ENCODE data around the gene CAD. TPM values are rescaled to one million over a fixed set of nuclear protein-coding genes. Genes with fewer than 3 reads are reported as not detected.

The CAD gene
- total and polyA plus RNA-seq, 10 of the 15 experiments (the other 5 are each of a cell fraction or from before 2014, with no cell fraction given), result 7.6 to 119 (median 50.7) TPM

DNA sequence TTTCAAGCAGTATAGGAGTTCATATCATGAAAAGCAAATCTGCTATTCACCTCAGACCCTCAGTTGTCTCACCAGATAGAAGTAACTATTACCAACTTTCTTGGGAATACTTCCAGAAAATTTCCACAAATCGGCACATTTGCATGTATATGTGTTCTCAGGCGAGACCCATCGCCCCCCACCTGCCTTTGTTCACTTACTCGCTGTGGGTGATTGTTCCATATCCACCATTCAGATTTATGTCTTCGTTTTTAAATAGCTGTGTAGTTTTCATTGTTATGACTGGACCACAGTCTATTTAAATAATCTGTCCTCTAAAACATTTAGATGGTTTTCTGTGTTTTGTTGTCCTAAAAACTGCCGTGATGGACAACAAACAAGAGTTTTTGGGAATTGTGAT is 68.3 kb downstream of the CAD start:
- no TSS peak for BruUV-seq (replicated peaks)
- 2% methylated on average over 6 of the region's 6 CpGs for WGBS (ENCODE audit: insufficient coverage, insufficient replicate concordance, low lambda C conversion rate, missing lambda C conversion rate)
- H3K27me3 ChIP-seq (replicated peaks in 1 of 2; ENCODE audit: control insufficient read depth in 2 of 2, insufficient read depth in 2 of 2, low read length in 1 of 2), result peaks cover 0 to 6% of the 10 kb centered on the region in 2 experiments; a peak in 3 of 4 replicates
- ChIA-PET POLR2A (no interaction called here), RAD21 (ENCODE audit: unreplicated experiment) (no interaction called here), SMC1A (ENCODE audit: uncharacterized antibody, unreplicated experiment) (no interaction called here), CTCF (interaction anchor here (0.6 to 4.8 kb wide), 3 partner anchors 17 to 704 kb away, joined by 3 to 27 read pairs (median 6); no protein-coding TSS in a partner anchor)
- DNase-seq (ENCODE audit: low read depth, low spot score) (no peak), ATAC-seq (no peak), FAIRE-seq (no peak)
- H3K36me3 ChIP-seq (ENCODE audit: control insufficient read depth in 2 of 2, insufficient read depth in 2 of 2, low read length in 1 of 2), result no peaks in the 10 kb centered on the region
- H3K27ac ChIP-seq (ENCODE audit: control insufficient read depth, insufficient read depth), result no peak overlapping the region
- no peak overlapping the region for H3K4me3 ChIP-seq
- H4K20me1 ChIP-seq (ENCODE audit: control insufficient read depth, insufficient read depth), result no peaks in the 10 kb centered on the region
- TF ChIP-seq BCL11A (IDR thresholded peaks at IDR 0.05; ENCODE audit: low read depth, low read length) (no peak), NFIC (IDR thresholded peaks at IDR 0.05; ENCODE audit: low read depth, low read length) (no peak), TCF3 (IDR thresholded peaks at IDR 0.05; ENCODE audit: borderline replicate concordance, insufficient read depth, low read depth, low read length) (no peak), JUNB (IDR thresholded peaks at IDR 0.05) (no peak)
- TF ChIP-seq, protein P1, sequence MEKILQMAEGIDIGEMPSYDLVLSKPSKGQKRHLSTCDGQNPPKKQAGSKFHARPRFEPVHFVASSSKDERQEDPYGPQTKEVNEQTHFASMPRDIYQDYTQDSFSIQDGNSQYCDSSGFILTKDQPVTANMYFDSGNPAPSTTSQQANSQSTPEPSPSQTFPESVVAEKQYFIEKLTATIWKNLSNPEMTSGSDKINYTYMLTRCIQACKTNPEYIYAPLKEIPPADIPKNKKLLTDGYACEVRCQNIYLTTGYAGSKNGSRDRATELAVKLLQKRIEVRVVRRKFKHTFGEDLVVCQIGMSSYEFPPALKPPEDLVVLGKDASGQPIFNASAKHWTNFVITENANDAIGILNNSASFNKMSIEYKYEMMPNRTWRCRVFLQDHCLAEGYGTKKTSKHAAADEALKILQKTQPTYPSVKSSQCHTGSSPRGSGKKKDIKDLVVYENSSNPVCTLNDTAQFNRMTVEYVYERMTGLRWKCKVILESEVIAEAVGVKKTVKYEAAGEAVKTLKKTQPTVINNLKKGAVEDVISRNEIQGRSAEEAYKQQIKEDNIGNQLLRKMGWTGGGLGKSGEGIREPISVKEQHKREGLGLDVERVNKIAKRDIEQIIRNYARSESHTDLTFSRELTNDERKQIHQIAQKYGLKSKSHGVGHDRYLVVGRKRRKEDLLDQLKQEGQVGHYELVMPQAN (conservative IDR thresholded peaks at IDR 0.05), result no peak
- H3K79me2 ChIP-seq (ENCODE audit: control insufficient read depth, insufficient read depth, low read length), result no peaks in the 10 kb centered on the region
- no peak overlapping the region for H3K9ac ChIP-seq (ENCODE audit: control insufficient read depth, insufficient read depth, low read length)
- H3K4me1 ChIP-seq (ENCODE audit: control insufficient read depth, insufficient read depth, low read length), result no peaks in the 10 kb centered on the region
- in situ Hi-C loops (cut with MboI) (no loop called here), intact Hi-C loops (cut with micrococcal nuclease; ENCODE audit: unreplicated experiment) (loop anchor here (10.0 kb wide), 1 partner anchor 111 kb away; no protein-coding TSS in a partner anchor)
- H2AFZ ChIP-seq (ENCODE audit: control insufficient read depth, low read depth, low read length), result no peak overlapping the region
- no peak overlapping the region for H3K4me2 ChIP-seq (ENCODE audit: control insufficient read depth, insufficient read depth)
- no peaks in the 10 kb centered on the region for H3K9me3 ChIP-seq (replicated peaks; ENCODE audit: control insufficient read depth, insufficient read depth, low read length)

DNA sequence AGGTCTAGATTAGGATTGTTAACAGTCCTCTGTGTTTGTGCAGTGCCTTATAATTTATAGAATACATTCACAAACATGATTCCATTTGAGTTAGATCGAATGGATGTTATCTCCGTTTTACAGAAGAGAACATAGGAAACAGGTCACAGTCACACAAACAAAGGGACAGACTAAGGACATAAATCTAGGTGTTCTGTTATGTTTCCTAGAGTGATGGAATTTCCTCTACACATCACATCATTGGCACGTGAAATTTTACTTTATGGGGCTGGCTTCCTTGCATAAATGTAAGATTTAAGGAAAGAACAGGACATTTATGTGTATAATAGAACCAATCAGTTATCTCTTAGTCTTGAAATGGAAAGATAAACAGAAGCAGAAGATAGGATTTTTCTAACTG is 71.4 kb downstream of the CAD start:
- FAIRE-seq (no peak), ATAC-seq (no peak), DNase-seq (ENCODE audit: low read depth, low spot score) (no peak)
- no peaks in the 10 kb centered on the region for H4K20me1 ChIP-seq (ENCODE audit: control insufficient read depth, insufficient read depth)
- in situ Hi-C loops (cut with MboI) (no loop called here), intact Hi-C loops (cut with micrococcal nuclease; ENCODE audit: unreplicated experiment) (loop anchor here (10.0 kb wide), 1 partner anchor 114 kb away; no protein-coding TSS in a partner anchor)
- no peaks in the 10 kb centered on the region for H3K9me3 ChIP-seq (replicated peaks; ENCODE audit: control insufficient read depth, insufficient read depth, low read length)
- POLR2A ChIA-PET, result no interaction called here
- no peak overlapping the region for H3K9ac ChIP-seq (ENCODE audit: control insufficient read depth, insufficient read depth, low read length)
- 0% methylated on average over 3 of the region's 3 CpGs for WGBS (ENCODE audit: insufficient coverage, insufficient replicate concordance, low lambda C conversion rate, missing lambda C conversion rate)
- SMC1A ChIA-PET (ENCODE audit: uncharacterized antibody, unreplicated experiment), result interaction anchor here (1.3 kb wide), 1 partner anchor 9 kb away, joined by 3 read pairs; no protein-coding TSS in a partner anchor
- H3K4me3 ChIP-seq, result no peak overlapping the region
- no peak overlapping the region for H2AFZ ChIP-seq (ENCODE audit: control insufficient read depth, low read depth, low read length)
- H3K36me3 ChIP-seq (ENCODE audit: control insufficient read depth in 2 of 2, insufficient read depth in 2 of 2, low read length in 1 of 2), result no peaks in the 10 kb centered on the region
- BruUV-seq (replicated peaks), result no TSS peak
- RAD21 ChIA-PET (ENCODE audit: unreplicated experiment), result no interaction called here
- no peak for TF ChIP-seq ASH2L (IDR thresholded peaks at IDR 0.05; ENCODE audit: borderline replicate concordance, low read depth)
- no peaks in the 10 kb centered on the region for H3K79me2 ChIP-seq (ENCODE audit: control insufficient read depth, insufficient read depth, low read length)
- no peaks in the 10 kb centered on the region for H3K4me1 ChIP-seq (ENCODE audit: control insufficient read depth, insufficient read depth, low read length)
- H3K27ac ChIP-seq (ENCODE audit: control insufficient read depth, insufficient read depth), result no peak overlapping the region
- CTCF ChIA-PET, result interaction anchor here (1.2 to 4.8 kb wide), 3 partner anchors 9 to 443 kb away, joined by 4 to 27 read pairs (median 18); no protein-coding TSS in a partner anchor
- H3K27me3 ChIP-seq (replicated peaks in 1 of 2; ENCODE audit: control insufficient read depth in 2 of 2, insufficient read depth in 2 of 2, low read length in 1 of 2), result no peaks in the 10 kb centered on the region; a peak in 1 of 4 replicates
- H3K4me2 ChIP-seq (ENCODE audit: control insufficient read depth, insufficient read depth), result no peak overlapping the region

Data from GM12878 (cell line).